Activated B cell treated with CpG ODN at 0.5 μM for 24 hours (primary cell): ENCODE measurements around the gene ZBTB25. TPM values are rescaled to one million over a fixed set of nuclear protein-coding genes. Genes with fewer than 3 reads are reported as not detected.

ENCODE experiments used
- ATAC-seq: fragments of 200-7000 bp; cut with Tn5 transposase; one replicate; pipeline ENCODE4 v1.10.0; 2021; ENCODE audit warnings: low read depth, mild to moderate bottlenecking, moderate library complexity
- CTCF ChIA-PET: fragments of 350-600 bp; sonication (Branson Sonifier 250); formaldehyde crosslinking; loops from one replicate; lab custom pipeline; 2021; ENCODE audit warnings: antibody characterized with exemption; lab: Charles Lee
- POLR2A ChIA-PET: fragments of 350-600 bp; sonication (Branson Sonifier 250); formaldehyde crosslinking; loops from one replicate; lab custom pipeline; 2021; ENCODE audit warnings: antibody characterized with exemption; lab: Charles Lee
- DNase-seq: peaks from one replicate; pipeline ENCODE4 v3.0.0; 2022
- H3K27ac Mint-ChIP-seq: one replicate; pipeline ENCODE4 v1.8.0; 2020; ENCODE audit warnings: mixed read lengths
- H3K27me3 Mint-ChIP-seq: one replicate; pipeline ENCODE4 v1.8.0; 2021; ENCODE audit warnings: mixed read lengths
- H3K36me3 Mint-ChIP-seq: one replicate; pipeline ENCODE4 v1.8.0; 2021; ENCODE audit warnings: low read depth, mixed read lengths
- H3K4me1 Mint-ChIP-seq: one replicate; pipeline ENCODE4 v1.8.0; 2021; ENCODE audit warnings: mixed read lengths
- H3K4me3 Mint-ChIP-seq: one replicate; pipeline ENCODE4 v1.8.0; 2020; ENCODE audit warnings: mild to moderate bottlenecking, mixed read lengths
- H3K9me3 Mint-ChIP-seq: one replicate; pipeline ENCODE4 v1.8.0; 2020; ENCODE audit warnings: mixed read lengths
- CTCF ChIP-seq: fragments of 200-600 bp; IDR thresholded peaks from one replicate; pipeline ENCODE4 v1.8.0; 2022; ENCODE audit warnings: antibody characterized with exemption, mild to moderate bottlenecking
- intact Hi-C: fragments of 100-400 bp; cut with micrococcal nuclease; formaldehyde crosslinking; loops from one replicate; pipeline ENCODE4 v1.15.1; 2024
- total RNA-seq: library from RNA; stranded (reverse); gene quantifications from 2 replicates; pipeline ENCODE4 v1.2.3, GENCODE V29; 2022

Gene ZBTB25
- total RNA-seq, 1 donor from 2014 or later, result 29.1 TPM

DNA sequence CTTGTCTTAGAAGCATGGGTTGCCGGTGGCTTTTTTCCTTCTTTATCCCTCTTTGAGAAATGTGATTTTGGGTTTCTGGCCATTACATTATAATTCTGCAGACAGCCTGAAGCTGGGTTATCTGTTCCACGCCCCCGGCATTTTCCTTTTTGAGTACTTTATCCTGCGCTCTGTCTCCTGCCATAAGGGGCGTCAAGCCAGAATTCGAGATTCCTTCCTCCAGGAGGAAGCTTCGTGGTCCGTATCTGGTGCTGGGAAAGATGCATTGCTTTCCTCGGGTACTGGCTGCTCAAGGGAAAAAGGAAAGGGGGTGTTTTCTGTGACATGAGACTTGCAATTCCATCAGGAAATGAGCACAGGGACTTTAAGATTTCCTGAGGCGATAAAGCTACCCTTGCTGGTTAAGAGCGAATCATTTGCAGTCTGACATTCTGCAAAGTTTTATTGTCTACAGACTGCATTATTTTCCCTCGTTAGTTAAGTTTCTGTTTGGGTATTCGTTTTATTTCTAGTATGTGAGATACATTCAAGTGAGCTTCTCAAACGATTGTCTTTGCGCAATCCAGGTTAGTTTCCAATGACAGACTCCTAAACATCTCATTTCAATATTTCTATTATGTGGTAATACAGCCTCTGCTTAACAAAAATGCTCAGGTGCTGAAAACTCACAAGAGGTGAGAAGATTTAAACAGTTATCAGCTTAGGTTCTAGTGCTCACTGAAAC lies 37.6 kb downstream of the ZBTB25 start:
- Mint-ChIP-seq H3K9me3 (no peaks in the 10 kb centered on the region), H3K4me1 (peaks cover 51% of the 10 kb centered on the region), H3K27me3 (no peaks in the 10 kb centered on the region), H3K27ac (peak overlapping the region; percentile 80), H3K4me3 (peak overlapping the region; percentile 83), H3K36me3 (peaks cover 2% of the 10 kb centered on the region)
- ATAC-seq (no peak), DNase-seq (no peak)
- POLR2A ChIA-PET, result interaction anchor here (0.8 to 2.4 kb wide), 8 partner anchors 12 to 128 kb away, joined by 3 to 17 read pairs (median 6); partner anchors contain the start of genes HSPA2 and ZBTB25
- CTCF ChIA-PET, result interaction anchor here (0.8 to 3.2 kb wide), 6 partner anchors 13 to 122 kb away, joined by 3 to 16 read pairs (median 7); no protein-coding TSS in a partner anchor
- TF ChIP-seq CTCF, result no peak
- intact Hi-C loops, result loop anchor here (1.0 to 5.0 kb wide), 4 partner anchors 9 to 79 kb away; partner anchors contain the start of genes MTHFD1 and ZBTB25

DNA sequence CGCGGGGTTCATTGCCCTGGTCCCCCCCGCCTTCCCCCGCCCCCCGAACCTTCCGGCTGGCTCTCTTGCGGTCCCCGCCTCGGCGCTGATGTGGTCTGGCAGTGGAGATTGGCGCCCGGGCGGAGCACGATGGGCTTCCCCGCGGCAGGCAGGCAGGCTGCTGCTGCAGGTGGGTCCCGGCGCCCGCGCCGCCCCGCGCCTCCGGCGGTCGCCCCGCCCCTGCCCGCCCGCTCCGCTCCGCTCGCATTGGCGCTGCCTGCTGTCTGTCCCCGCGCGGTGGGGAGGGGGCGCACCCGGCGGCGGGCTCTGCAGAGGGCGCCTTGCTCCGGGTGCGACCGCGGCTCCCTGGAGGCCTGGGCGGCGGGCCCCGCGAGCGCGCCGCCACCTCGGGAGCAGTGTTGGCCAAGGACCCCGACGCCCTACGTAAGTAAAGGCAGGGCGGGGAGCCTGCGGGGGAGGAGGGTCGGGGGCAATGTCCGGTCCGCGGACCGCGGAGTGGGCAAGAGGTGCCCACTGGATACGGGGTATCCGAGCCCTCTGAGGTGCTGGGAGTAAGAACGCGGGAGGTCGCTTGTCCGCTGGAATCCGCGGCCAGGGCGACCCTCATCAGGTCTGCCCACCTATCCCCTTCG lies 38.3 kb downstream of the ZBTB25 start, which contains the start of gene AKAP5:
Gene AKAP5 (plus strand): TSS at position 309 of the 632 bp plus-strand sequence. CDS start 2,896 bp downstream, outside the sequence.
- H3K4me3 Mint-ChIP-seq, result peak within 1 kb of the TSS; percentile 86
- H3K4me1 Mint-ChIP-seq, result peaks cover 51% of the 10 kb centered on the region
- H3K9me3 Mint-ChIP-seq, result no peaks in the 10 kb centered on the region
- peaks cover 3% of the 10 kb centered on the region for H3K36me3 Mint-ChIP-seq
- DNase-seq, result peak; percentile 67
- ChIA-PET POLR2A (interaction anchor here (1.0 to 3.6 kb wide), 9 partner anchors 13 to 128 kb away, joined by 3 to 24 read pairs (median 7); partner anchors contain the start of genes HSPA2, ZBTB1 and ZBTB25), CTCF (interaction anchor here (0.8 to 4.2 kb wide), 7 partner anchors 13 to 122 kb away, joined by 3 to 26 read pairs (median 11); no protein-coding TSS in a partner anchor)
- peak within 1 kb of the TSS; percentile 80 for H3K27ac Mint-ChIP-seq
- TF ChIP-seq CTCF, result no peak
- intact Hi-C loops, result loop anchor here (1.0 to 5.0 kb wide), 4 partner anchors 8 to 78 kb away; partner anchors contain the start of genes MTHFD1 and ZBTB25
- peak; percentile 91 for ATAC-seq
- no peaks in the 10 kb centered on the region for H3K27me3 Mint-ChIP-seq

GRCh38 chr14:64464651-64465050 lies 39.0 kb downstream of the ZBTB25 start:
- H3K4me3 Mint-ChIP-seq, result peak overlapping the region; percentile 86
- no peaks in the 10 kb centered on the region for H3K9me3 Mint-ChIP-seq
- no peak for DNase-seq
- H3K36me3 Mint-ChIP-seq, result peaks cover 8% of the 10 kb centered on the region
- ChIA-PET POLR2A (interaction anchor here (1.0 to 3.6 kb wide), 3 partner anchors 19 to 126 kb away, joined by 4 to 24 read pairs (median 15); partner anchors contain the start of genes ZBTB1 and ZBTB25), CTCF (interaction anchor here (0.9 to 4.2 kb wide), 3 partner anchors 13 to 121 kb away, joined by 3 to 26 read pairs (median 3); no protein-coding TSS in a partner anchor)
- H3K27ac Mint-ChIP-seq, result peak overlapping the region; percentile 77
- H3K27me3 Mint-ChIP-seq, result no peaks in the 10 kb centered on the region
- H3K4me1 Mint-ChIP-seq, result peaks cover 57% of the 10 kb centered on the region
- TF ChIP-seq CTCF, result no peak
- intact Hi-C loops, result loop anchor here (1.0 to 5.0 kb wide), 4 partner anchors 7 to 77 kb away; partner anchors contain the start of genes MTHFD1 and ZBTB25
- no peak for ATAC-seq

GRCh38 chr14:64463873-64464272 lies 39.8 kb downstream of the ZBTB25 start:
- Mint-ChIP-seq H3K4me3 (no peak overlapping the region), H3K9me3 (no peaks in the 10 kb centered on the region), H3K4me1 (peaks cover 64% of the 10 kb centered on the region), H3K27ac (no peak overlapping the region), H3K27me3 (no peaks in the 10 kb centered on the region), H3K36me3 (peaks cover 16% of the 10 kb centered on the region)
- no peak for ATAC-seq
- no peak for TF ChIP-seq CTCF
- DNase-seq, result no peak
- POLR2A ChIA-PET, result interaction anchor here (0.5 to 3.6 kb wide), 9 partner anchors 9 to 125 kb away, joined by 3 to 24 read pairs (median 5); partner anchors contain the start of genes MTHFD1, ZBTB1 and ZBTB25
- intact Hi-C loops, result no loop called here
- CTCF ChIA-PET, result interaction anchor here (0.9 to 4.2 kb wide), 4 partner anchors 15 to 120 kb away, joined by 3 to 26 read pairs (median 6); no protein-coding TSS in a partner anchor
